NCI-H2081 (cell line): ENCODE results near the gene SYTL4.

Experiments used
- DNase-seq, 2 experiments: peaks; one replicate each; lab custom pipeline; 2025; lab: John Stamatoyannopoulos, UW

SYTL4 gene

DNA sequence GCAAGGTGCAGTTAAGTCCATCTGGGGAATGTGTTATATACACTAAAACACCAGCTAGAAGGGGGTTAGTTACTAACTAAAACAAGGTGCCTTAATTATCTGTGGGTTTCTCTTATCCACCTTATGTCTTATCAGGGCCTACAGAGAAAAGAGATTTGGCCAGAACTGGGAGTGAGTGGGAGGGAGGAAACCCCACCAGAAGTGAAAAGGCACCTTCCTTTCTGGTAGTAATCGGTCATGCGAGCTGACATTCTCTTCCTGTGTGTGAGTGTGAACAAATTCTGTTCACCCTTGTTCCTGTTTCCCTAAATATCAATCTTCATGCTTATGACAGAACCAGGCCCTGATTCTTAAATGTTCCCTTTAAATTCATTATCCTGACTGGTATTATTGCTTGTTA is 44.4 kb downstream of the SYTL4 start:
- no peak for DNase-seq

DNA sequence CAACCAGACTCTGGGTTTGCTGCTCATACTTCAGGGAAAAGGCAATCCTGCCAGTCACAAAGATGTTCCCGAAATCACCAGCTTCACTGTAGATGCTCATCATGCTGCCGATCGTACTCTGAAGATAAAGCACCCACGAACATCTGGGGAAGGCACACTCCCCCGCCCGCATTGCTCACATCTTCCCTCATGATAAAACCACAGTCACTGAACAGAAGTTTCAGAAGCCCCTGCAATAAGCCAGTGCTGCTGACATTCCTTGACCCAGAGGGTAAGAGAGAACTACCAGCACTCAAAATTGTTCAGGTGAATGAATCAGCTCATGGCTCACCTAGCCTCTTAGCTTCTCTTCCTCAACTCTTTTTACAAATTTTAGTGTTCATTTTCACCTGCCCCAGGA is 44.8 kb downstream of the SYTL4 start:
- DNase-seq, result no peak

DNA sequence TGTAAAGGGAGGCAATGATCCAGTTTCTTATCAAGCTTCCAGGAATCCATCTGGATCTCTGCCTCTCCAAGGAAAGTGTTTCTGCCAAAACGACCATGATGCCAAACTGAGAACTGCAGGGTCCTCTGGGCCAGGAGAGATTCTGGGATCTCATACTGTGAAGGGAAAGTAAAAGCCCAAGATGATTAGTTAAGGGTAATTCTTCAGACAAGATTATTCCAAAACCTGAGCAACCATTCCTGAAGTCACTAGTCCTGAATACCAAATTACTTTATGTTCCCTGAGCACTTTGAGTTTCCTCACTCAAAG is 46.0 kb downstream of the SYTL4 start:
- DNase-seq, result no peak

DNA sequence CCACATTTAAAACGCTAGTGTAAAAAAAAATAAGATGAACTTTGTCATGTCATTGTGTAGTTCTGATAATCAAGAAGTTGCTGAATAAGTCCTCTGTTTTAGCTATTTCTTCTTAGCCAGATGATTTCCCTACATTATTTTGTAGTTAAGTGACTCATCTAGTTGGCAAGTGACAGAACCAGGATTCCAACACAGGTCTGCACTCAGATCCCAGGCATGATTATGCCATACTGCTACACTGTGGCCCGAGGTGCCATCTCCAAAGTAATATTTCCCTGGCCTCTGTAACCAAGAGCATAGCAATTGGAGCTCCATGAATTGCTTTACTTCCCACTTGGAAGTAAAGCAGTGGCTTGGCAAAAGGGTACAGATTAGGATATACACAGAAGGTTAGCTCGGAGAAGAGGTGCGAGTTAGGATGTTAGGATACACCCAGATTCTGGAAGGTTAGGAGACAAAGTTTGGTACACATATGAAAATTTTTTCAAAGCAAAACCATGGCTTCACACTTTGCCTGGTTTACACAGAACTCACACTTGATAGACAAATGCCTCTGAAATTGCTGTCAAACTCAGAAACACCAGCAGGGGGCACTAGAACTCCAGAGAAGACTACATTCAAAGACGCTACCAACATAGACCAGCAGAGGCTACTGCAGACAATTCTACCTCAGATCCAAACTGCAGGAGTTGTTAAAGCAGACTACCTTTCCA is 46.5 kb downstream of the SYTL4 start:
- peak; percentile 76 to 79 for DNase-seq

DNA sequence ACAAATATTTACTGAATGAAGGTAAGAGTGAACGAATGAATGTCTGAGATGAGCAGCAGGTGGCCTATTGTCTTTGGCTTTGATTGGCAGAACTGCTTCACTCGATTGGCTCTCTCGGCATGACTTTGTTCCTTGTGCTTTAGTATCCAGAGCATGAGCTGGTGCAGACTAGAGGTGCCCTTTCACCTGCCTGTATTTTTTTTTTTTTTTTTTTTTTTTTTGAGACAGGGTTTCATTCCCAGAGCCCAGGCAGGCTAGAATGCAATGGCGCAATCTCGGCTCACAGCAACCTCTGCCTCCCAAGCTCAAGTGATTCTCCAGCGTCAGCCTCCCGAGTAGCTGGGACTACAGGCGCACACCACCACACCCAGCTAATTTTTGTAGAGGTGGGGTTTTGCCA is 49.0 kb downstream of the SYTL4 start:
- no peak for DNase-seq

DNA sequence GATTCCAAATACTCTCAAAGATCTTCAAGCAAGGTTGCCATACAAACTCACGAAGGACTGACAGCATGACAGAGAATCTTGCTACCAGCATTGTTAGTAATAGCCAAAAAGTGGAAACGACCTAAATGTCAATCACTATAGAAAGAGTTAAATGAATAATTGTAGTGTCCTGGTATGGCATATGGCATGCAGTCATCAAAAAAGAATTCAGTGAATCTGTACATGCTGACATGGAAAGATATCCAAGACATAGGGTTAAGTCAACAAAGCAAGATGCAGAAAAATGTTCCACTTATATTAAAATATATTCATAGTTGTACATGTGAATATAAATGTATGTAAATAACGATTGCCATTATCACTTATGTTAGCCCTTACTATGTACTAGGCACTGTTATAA is 50.3 kb downstream of the SYTL4 start:
- DNase-seq, result no peak

DNA sequence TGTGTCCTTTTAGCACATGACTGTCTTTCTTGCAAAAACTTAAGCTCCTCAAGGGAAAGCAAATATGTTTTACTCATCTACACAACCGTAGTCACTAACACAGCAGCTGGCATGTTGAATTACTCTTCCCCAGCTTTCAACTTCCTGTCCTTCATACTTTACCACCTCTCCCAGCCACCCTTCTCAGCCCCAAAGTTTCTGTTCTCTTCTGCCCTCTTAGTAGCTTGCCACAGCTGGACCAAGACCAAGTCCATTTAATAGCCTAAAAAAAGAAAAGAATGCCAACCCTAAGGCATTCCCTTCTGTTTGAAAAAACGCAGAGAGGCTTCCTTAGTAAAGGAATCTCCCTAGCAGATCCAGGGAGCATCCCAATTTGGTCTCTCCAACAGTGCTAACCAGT is 51.2 kb downstream of the SYTL4 start:
- DNase-seq, result no peak

DNA sequence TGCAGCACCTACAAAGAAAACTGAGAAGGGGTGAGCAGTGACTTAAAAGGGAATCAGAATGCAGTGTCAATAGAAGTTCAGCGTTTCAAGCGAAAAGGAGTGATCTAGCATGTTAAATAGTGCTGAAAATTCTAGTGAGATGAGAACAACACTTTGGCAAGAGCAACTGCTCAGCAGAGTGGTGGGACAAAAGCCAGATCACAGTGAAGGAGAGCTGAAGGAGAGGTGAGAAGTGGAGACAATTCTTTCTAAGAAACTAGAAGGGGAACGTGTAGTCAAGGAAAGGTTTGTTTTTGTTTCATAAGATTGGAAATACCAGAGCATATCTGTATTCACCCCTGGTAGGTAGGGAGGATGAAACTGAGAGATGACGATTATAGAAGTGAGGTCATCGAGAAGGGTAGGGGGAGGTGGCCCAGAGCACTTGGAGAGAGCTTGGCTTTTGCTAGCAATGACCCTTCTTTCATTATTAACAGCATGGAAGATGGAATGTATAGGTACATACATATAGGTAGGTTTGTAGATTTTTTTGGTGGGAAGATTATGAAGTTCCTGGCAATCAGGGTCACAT is 54.2 kb downstream of the SYTL4 start:
- DNase-seq, result no peak

DNA sequence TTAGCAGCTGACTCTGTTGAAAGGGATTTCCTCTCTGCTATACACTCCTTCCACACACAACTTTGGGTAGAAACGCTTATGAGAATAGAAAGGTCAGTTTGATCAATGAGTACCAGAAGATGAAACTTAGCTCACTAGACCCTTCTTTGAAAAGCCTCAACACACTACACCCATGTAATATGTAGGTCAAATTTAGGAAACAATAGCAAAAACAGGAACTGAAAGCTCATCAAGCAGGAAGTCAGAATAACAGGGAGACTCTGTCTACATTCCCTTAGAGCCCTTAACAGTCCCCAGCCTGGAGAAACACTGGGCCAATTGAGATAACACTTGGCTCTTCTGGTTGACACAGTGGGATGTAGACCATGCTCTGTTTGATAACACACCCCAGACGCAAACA is 57.2 kb downstream of the SYTL4 start:
- no peak for DNase-seq

DNA sequence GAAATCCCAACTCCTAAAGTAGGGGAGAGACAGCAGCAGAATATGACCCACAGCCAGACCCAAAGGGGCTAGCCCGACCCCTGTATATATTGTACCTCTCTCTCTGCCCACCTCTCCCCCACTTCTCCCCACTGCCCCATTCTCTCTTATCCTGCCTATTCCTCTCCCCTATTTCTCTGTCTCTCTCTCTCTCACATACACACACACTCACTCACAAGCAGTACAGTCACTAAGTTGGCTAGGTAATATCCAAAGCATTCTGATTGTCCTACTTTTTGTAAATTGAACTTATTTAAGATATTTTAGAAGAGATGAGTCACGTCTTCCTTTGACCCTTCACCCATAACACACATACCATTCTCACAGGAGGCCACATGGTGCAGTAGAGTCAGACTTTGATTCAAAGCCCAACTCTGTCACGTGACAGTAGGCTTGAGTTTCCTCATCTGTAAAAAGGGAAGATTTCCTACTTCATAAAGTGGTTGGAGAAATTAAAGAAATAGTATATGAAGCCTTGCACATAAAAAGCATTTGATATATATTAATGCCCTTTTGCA is 58.4 kb downstream of the SYTL4 start:
- no peak for DNase-seq

DNA sequence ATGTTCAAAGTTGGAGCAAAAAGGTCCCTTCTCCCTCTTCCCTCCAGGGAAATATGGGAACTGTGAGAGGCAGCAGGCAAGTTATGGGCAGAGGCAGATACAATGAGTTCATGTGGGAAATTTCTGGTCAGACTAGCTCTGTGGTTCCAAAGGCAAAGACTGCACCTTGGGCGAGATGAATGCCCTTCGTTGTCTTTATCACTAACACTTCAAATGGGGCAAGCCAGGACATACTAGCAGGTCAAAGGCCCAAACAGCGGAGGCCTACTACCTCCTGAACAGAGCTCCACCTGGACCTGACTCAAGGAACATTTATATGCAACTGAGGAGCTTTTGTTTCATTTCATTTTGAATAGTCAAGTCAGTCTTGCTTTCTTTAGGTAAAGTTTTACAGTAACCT is 59.0 kb downstream of the SYTL4 start:
- no peak for DNase-seq

DNA sequence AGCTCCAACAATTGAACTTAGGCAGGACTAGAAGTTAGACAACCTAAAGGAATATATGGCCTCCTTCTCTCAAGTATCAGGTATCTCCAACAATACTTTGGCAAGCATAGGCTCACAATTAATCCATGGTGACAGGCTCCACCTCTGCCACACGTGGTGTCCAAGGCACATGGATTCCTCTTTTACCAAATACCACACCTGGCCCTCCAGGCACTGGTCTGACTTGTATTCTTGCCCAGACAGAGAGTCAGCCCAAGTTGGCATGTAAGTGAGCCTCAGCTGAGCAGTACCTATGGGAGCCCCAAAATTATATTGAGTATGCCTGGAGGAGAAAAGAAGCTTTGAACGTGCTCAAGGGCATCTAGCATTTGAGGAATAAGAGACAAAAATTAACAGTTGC is 68.3 kb downstream of the SYTL4 start:
- DNase-seq, result no peak

DNA sequence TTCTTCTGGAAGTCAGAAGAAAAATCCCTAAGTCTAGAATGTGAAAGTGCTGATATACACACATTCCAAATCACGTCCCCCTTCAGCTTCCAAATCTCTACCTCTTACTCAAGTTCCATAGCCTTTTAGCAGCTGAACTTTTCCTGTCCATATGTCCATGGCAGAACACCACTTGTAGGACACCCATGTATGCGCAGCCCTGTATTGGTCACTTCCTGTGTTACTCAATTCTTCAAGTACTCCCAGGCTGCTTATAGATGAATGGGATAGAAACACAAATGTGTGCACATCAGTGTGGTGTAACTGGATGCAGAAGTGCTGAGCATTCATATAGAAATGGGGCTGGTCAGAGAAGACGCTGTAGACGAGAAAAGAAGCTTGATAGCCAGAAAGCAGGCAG is 69.1 kb downstream of the SYTL4 start:
- DNase-seq, result no peak

DNA sequence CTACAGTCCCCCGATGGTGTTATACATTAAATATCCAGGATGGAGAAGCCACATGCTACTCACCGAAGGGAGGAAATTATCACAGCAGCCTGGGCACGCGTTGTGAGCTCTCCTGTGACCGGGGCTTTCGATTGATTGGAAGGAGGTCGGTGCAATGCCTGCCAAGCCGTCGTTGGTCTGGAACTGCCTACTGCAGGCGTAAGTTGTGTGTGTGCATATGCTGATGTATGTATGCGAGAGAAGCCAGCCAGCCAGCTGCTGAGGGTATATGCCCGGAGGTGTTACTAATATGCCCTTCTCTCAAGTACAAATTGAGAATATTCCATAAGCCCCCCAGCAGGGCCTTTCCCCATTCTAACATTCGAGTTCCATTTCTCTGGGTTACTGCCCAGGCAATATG is 69.8 kb downstream of the SYTL4 start:
- no peak for DNase-seq

DNA sequence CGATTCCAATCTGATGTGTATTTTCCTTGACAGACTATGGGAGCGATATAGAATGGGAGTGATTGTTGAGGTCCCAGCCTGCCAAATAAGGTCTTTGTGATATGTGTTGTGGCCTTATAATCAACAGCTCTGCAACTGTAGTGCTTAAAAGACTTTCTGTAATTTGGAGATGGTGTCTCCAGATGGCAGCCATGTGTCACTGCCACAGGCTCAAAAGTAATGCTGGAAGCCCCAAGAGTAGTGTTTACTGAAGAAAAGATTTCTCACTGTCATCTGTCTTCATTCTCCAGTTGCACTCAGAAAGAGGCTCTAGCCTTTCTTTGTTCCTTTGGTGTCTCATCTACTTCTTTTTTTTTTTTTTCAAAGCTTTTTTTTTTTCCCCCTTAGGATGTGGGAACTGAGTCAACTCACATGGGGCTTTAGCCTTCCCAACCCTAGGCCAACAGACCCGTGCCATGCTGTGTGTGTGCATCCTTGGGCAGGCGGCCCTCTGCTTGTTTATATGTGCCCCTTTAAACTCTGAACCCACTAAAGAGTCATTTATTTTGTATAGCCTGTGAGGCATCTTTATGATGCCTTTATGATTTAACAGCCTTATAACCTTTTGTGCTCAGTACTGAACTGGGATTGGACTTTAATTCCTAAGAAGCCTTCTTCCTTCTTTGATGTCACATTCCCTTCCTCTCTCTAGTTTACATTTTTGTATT is 72.3 kb downstream of the SYTL4 start:
- no peak for DNase-seq

DNA sequence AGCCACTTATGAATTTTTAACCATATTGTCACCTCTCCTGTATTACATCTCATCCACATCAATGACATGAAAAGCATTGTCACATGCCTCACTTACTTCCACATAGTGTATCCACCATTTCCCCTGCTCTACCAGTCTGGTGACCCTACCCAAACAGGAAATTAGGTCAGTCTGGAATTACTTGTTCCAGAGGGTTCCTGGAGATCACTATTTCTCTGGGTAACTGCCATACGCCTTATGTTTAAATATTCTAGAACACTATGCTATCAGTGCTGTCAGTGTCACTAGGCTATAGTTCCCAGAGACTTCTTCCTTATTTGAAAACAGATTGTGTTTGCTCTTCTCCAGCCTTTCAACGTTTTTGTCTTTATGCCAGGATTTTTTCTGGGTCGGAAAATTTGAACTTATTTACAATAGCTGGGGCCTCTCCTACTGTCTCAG is 73.0 kb downstream of the SYTL4 start:
- DNase-seq, result no peak

DNA sequence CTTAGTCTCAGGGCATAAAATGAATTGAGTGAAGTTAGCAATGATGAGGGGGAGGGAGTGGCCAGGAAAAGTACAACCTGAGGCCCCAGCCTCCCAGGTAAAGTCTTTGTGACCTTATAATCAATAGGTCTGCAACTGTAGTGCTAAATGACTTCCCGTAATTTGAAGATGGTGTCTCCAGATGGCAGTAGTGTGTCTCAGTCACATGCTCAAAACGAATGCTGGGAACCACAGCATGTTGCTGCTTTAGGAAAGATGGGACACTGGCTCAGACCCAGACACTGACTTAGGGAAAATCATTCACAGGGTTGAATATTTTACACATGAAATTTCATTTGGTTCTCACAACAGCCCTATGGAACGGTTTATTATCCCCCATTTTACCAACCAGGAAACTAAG is 77.7 kb downstream of the SYTL4 start:
- DNase-seq, result peak in 1 of 2 experiments; percentile 14

DNA sequence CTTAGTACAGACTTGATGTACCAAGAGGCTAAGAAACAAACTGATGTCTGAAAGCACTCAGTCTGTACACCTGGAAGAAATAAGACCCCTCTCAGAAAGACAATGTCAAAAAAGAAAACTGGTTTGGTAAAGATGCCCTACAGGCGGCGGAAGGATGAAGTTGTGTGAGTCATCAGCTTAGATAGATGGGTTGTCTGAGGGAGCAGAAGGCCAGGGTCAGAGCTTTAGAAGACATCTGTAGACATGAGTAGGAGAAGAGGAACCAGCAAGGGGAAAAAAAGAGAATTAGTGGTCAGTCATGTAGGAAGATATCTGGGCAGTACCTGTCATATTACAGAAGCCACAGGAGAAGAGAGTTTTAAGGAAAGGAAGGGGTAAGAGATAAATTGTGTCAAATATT is 79.7 kb downstream of the SYTL4 start:
- no peak for DNase-seq

DNA sequence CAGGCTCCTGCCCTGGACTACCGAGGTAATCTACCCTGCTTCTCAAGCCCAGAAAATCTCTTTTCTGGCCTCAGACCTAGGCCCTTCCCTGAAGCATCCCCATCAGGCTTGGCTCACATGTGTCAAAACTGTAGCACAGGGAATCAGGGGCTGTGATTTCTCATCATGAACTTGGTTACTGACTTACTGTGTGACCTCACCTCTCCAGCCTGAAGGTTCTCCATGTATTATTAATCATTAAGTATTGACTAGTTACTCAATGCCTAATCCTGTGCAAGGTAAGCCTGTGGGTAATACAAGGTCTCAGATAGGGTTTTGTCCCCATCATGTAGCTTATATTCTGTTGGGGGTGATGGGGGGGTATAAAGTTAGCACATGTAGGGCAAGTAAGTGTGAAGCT is 81.1 kb downstream of the SYTL4 start:
- DNase-seq, result no peak

DNA sequence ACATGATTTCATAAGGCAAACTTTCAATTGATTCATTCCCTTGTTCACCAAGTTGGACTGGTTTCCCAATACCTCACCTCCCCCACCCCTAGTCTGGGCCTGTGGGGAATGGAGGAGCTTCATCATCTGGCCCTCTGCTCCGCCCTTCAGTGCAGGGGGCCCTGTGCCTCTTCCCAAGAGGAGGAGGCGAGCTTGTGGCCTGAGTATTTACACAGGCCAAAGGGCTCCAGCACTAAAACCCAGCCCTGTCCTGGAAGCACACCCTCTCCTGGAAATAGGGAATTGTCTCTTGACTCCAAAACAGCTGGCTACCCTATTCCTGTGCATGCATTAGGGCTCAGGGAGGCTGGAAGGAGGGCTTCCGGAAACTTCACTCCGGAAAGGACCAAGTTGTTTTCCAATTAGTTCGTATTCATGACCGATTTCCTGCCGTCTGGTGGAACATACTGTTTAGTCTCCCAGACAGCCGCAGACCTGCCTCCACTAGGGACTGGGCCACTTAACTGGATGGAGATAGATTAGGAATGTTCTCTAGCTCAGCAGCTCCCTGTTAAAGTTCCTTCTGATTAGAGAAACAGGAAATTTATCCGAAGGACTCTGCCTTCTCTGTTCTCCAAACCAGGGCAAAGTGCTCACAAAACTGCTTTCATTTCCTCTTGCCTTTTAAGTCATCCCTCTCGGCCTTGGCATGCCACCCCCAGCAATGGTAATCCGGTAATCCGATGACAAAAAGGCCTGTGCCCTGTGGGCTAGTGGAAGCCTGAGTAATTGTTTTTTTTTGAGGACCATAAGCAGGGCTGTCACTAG is 82.2 kb downstream of the SYTL4 start:
- no peak for DNase-seq

DNA sequence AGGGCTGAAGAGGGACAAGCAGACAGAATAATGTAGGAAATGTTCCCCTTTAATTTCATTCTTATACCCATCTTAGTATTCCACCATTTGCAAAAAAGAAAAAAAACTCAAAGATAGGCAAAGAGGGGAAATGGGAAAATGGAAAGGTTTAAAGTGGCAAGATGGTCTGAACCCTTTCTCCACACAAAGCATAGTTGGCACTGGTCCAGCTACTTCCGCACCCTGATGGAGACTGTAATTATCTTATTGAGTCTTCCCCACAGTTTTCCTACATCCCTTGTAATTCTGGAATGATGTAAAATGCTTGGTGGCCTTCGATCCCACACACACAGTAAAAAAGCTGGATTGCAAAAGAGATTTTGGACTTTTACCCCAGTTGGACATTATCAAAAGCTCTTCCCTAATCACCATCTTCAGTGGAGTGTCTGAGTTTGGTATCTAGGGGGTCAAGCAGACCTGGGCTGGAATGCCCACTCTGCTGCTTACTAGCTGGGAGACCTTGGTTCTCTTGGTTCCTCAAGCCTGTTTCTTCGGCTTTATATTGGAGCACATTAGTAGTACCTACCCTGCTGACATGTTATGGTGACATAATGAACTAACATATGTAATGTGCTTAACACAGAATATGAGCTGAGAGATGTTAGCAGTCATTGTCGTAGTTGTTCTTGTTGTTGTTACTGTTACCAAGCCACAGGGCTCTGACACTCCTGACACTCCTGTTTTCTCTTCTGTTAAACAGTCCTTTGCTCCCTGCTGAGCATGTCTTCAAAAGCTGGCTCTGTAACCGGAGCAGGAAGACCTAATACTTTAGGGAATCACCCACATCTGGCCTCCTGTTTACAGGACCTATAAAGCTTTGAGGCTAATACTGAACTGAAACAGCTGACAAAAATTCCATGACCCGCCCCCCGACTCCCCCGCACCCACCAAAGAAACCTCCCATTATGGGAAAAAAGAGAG is 83.2 kb downstream of the SYTL4 start:
- DNase-seq, result no peak
